Measurements from ENCODE around the gene UBN2.
A peak's percentile ranks its signal among the peaks of the same experiment; 100 is the strongest.
"Not testable (repeated sequence)": the region's sequence is repeated elsewhere in the genome, so short reads cannot be mapped to it uniquely, and the experiment has no call there.

Gene UBN2

GRCh38 chr7:139297795-139298194 is 66.8 kb downstream of the UBN2 start:
- DNase-seq (ENCODE audit: low spot score) = no peak

GRCh38 chr7:139299296-139299695 is 68.3 kb downstream of the UBN2 start:
- no peak for DNase-seq (ENCODE audit: low spot score)

GRCh38 chr7:139300390-139300789 is 69.4 kb downstream of the UBN2 start:
- no peak for DNase-seq (ENCODE audit: low spot score)

DNA sequence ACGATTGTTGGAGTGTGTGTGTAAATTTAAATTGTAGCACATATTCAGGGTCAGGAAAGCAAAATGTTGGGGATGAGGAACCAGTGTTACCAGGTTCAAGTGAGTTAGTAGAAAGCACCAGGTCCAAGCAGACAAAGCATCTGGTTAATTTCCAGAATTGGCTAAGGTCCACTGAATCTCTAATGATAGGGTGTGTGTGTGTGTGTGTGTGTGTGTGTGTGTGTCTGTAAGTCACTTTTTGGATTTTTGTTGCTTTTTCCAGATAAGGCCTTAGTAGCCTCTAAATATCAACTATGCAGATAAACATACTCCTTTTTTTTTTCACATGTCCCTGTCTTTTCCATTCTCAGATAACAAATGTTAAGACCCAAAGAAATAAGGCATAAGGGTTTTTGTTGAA is 73.5 kb downstream of the UBN2 start:
- DNase-seq (ENCODE audit: low spot score) = no peak

GRCh38 chr7:139317939-139318505 is 87.0 kb downstream of the UBN2 start:
- DNase-seq (ENCODE audit: low spot score) = no peak

GRCh38 chr7:139321071-139321745 is 90.2 kb downstream of the UBN2 start:
- no peak for DNase-seq (ENCODE audit: low spot score)

DNA sequence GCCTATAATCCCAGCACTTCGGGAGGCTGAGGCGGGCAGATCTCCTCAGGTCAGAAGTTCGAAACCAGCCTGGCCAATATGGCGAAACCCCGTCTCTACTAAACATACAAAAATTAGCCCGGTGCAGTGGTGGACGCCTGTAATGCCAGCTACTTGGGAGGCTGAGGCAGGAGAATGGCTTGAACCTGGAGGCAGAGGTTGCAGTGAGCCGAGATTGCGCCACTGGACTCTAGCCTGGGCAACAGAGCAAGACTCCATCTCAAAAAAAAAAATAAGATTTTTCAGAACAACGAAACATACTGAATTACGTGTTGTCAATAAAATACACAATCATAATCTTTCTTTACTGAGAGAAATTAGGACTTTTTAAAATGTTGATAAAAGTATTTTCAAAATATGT is 93.7 kb downstream of the UBN2 start:
- DNase-seq (ENCODE audit: low spot score) = not testable (repeated sequence)

- no peak for DNase-seq (ENCODE audit: low spot score)
Measured at GRCh38 chr7:139328375-139328774, 97.3 kb downstream of the UBN2 start.

GRCh38 chr7:139329119-139329518 is 98.1 kb downstream of the UBN2 start:
- DNase-seq (ENCODE audit: low spot score) = no peak

- DNase-seq (ENCODE audit: low spot score) = no peak
Measured at GRCh38 chr7:139330333-139331030, 99.4 kb downstream of the UBN2 start.

GRCh38 chr7:139332697-139333359 is 101.8 kb downstream of the UBN2 start:
- DNase-seq (ENCODE audit: low spot score) = no peak

DNA sequence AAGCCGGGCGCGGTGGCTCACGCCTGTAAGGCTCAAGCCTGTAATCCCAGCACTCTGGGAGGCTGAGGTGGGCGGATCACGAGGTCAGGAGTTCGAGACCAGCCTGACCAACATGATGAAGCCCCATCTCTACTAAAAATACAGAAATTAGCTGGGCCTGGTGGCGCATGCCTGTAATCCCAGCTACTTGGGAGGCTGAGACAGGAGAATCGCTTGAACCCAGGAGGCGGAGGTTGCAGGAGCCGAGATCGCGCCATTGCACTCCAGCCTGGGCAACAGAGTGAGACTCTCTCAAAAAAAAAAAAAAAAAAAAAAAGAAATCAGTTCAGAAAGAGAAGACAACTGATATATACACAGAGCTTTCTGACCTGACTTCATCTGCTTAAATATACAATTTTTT is 102.4 kb downstream of the UBN2 start:
- not testable (repeated sequence) for DNase-seq (ENCODE audit: low spot score)

DNA sequence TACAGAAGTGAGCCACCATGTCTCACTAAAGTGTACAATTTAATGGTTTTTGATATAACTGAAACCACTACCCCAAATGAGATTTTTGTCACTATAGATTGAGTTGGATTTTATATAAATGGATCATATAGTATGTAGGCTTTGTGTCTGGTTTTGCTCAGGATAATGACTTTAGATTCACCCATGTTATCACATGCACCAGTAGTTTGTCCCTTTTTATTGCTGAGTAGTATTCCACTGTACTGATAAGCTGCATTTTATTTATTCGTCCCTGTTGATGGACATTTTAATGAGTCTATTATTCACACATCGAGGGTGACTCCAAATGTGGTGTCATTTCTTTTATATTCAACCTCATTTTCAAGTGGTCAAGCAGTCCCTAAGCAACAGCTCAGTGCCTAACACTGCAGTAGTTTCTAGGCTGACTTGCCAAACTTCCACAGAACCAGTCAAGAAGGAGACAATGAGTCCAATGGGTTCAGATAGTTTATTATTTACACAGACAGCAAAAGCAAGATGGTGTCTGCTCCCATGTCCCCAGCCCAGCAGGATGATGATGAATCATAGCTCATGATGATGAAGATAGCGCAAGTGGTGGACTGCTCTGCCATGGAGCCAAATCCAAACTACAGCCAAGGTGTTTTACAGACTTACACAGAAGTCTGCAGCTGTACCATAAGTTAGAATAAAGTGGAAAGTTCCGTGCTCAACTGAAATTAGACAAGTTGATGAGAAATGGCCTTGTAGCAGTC is 103.5 kb downstream of the UBN2 start:
- DNase-seq (ENCODE audit: low spot score) = no peak

- no peak for DNase-seq (ENCODE audit: low spot score)
Measured at GRCh38 chr7:139339025-139339424, 108.0 kb downstream of the UBN2 start.

DNA sequence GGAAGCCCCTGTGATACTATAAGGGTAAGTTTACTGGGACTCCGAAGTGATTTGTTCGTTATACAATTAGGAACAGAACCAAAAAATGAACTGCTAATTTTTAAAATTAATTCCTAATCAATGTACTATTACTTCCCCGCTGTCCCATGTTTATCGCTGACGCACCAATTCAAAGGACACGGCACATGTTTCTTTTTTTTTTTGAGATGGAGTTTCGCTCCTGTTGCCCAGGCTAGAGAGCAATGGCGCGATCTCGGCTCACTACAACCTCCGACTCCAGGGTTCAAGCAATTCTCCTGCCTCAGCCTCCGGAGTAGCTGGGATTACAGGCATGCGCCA is 108.6 kb downstream of the UBN2 start:
- DNase-seq (ENCODE audit: low spot score) = no peak

DNA sequence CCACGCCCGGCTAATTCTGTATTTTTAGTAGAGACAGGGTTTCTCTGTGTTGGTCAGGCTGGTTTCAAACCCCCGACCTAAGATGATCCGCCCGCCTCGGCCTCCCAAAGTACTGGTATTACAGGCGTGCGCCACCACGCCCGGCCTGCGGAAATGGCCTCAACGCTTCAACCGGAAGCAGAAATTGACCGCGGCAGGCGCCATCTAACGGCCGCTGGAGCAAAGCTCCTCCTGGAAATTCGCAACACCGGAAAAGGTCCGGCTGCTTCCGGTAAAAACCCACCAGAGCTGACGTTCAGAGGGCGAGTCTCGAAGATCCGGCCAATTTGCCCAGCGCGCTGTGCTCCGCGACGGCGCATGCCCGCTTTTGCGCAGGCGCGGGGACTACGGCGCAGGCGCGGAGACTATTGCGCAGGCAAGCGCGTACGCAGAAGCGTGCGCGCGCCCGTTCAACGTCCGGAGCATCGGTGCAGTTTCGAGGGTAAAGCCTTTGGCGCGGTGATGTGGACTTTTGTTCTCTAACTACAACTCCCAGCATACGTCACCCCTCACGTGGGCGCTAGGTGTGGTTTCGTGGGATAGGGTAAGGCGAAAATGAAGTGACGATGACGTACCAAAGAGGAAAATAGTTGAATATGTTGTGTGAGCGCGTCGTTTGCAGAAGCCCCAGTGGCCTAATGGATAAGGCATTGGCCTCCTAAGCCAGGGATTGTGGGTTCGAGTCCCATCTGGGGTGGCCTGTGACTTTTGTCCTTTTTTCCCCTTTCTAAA is 109.2 kb downstream of the UBN2 start:
- peak; percentile 99 for DNase-seq (ENCODE audit: low spot score)

DNA sequence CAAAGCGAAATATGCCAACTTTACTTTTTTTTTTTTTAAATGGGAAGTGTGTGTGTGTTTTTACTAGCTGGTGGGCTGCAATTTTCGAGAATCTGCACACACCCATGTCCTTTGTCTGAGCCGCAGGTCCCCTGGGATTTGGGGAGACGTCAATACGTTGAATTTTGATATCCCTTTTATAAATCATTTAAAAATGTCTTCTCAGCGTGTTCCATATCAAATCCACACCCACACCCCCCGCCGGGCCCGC is 109.7 kb downstream of the UBN2 start:
- no peak for DNase-seq (ENCODE audit: low spot score)

DNA sequence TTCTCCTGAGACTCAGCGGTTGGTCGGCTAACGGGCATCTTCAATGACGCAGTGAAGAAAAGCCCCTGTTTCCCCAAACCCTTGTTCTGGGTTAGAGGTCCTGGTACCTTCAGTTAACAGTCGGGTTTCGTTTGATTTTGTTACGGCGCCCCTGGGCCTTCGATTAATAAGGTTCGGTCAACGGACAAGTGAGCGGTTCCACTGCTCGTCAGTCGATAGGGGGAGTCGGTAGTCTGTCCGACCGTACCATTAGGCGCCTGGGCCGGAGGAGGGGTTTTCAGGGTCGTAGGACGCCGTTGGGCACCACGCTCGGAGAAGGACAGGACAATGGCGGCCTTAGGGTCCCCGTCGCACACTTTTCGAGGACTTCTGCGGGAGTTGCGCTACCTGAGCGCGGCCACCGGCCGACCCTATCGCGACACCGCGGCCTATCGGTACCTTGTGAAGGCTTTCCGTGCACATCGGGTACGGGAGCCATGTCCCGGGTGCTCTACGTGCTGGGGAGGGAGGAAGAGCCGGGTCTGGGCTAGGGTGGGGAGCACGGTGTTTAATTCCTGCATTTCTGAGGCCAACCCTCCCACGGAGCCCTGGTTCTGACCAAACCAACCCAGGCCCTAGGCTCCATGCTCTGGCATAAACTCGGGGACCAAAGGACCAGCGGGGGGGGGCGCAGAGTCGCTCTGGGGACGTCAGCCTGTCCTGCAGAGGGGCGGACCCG is 110.2 kb downstream of the UBN2 start, which contains the start of gene FMC1:
Gene FMC1 (plus strand): TSS at position 280 of the 718 bp plus-strand sequence. CDS start 48 bp downstream, at position 328.
- peak; percentile 86 for DNase-seq (ENCODE audit: low spot score)

DNA sequence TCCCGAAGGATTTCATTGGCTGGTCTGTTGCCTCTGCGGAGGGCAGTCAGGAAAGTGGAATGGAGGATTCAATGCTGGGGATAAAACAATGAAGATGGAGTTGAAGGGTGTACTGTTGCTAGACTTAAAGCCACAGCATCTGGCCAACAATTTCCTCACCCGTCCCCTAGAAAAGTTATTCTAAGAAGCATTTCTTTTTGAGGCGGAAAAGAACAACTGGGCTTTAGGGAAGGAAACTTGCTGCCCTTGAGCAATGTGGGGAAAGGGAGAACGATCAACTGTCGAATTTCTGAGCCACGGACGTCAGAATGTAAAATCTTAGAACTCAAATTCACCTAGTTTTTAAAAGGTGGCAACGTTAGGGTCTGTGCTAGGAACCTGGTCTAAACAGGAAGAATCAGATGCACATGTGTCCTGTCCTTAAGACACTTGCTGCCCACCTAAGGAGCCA is 110.8 kb downstream of the UBN2 start:
- no peak for DNase-seq (ENCODE audit: low spot score)

- DNase-seq (ENCODE audit: low spot score) = no peak
Measured at GRCh38 chr7:139345042-139345441, 114.0 kb downstream of the UBN2 start.

GRCh38 chr7:139351027-139351426 is 120.0 kb downstream of the UBN2 start:
- DNase-seq (ENCODE audit: low spot score) = no peak

Measured in CD4-positive, alpha-beta T cell treated with Interleukin-15 for 4 hours (primary cell).